GM12874 (cell line): ENCODE results near the gene MECR.

ENCODE experiments used
- CTCF ChIP-seq: IDR thresholded peaks from 2 replicates; pipeline ENCODE4 v1.5.1; 2011; ENCODE audit warnings: low read depth, mild to moderate bottlenecking, control low read depth, low read length, moderate library complexity; ENCODE audit not compliant: insufficient read depth

MECR gene

GRCh38 chr1:29169976-29170375 is 60.8 kb downstream of the MECR start:
- TF ChIP-seq CTCF, result no peak

DNA sequence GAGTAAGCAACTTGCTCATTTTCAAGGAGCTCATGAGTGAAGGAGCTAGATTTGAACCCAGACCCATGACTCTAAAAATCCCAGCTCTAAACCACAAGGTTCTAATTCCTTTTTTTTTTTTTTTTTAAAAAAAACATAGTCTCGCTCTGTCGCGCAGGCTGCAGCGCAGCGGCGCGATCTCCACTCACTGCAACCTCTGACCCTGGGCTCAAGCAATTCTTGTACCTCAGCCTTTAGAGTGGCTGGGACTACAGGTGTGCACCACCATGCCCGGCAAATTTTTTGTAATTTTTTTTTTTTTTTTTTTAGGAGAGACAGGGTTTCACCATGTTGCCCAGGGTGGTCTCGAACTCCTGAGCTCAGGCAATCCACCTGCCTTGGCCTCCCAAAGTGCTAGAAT is 62.8 kb downstream of the MECR start:
- TF ChIP-seq CTCF, result no peak

GRCh38 chr1:29166291-29166878 is 64.3 kb downstream of the MECR start:
- TF ChIP-seq CTCF, result no peak

- no peak for TF ChIP-seq CTCF
Measured at GRCh38 chr1:29164588-29164987, 66.1 kb downstream of the MECR start.

- no peak for TF ChIP-seq CTCF
Measured at GRCh38 chr1:29162476-29163138, 68.1 kb downstream of the MECR start.

- TF ChIP-seq CTCF, result no peak
Measured at GRCh38 chr1:29162025-29162424, 68.7 kb downstream of the MECR start.

DNA sequence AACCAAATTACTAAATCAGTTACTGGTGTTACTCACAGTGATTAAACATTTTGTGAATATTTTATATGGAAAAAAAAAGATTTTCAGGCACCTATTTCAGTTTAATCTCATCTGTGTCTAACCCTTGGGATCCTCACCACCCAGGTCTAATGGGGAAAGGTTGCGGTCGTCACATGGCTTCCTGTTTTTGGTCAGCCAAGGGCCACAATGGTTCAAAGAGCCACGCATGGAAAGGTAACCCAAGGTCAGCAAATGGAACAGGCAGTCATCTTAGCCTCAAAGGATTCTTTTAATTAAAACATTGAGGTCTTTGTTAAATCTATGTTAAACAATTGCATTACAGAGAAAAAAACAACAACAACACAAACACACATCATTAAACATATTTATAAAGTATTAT is 71.0 kb downstream of the MECR start:
- TF ChIP-seq CTCF, result no peak

DNA sequence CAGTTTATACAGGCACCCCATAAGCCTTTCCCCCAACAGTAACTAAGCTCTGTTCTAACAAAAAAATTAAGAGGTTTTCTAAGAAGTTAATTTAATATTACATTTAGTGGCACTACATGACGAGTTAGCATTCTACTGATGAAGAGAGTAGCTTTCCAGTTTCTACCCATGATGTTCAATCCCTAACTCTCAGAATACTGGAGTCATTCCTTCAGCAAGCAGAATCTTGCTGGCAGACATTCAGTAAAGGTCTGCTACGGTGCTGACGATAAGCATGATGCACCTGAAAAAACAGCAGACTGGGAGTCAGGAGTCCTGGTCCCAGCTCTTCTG is 73.5 kb downstream of the MECR start:
- no peak for TF ChIP-seq CTCF
